RCC 7860 (cell line): Measurements from ENCODE around the gene CSTB.

Experiments used
- DNase-seq: peaks from one replicate; pipeline ENCODE4 v3.0.0-alpha.2; 2015; ENCODE audit warnings: low spot score
- FAIRE-seq: peaks from 2 replicates; lab custom pipeline; 2012; peaks lifted over from hg19 to GRCh38; lab: Jason Lieb, UNC

The CSTB gene

DNA sequence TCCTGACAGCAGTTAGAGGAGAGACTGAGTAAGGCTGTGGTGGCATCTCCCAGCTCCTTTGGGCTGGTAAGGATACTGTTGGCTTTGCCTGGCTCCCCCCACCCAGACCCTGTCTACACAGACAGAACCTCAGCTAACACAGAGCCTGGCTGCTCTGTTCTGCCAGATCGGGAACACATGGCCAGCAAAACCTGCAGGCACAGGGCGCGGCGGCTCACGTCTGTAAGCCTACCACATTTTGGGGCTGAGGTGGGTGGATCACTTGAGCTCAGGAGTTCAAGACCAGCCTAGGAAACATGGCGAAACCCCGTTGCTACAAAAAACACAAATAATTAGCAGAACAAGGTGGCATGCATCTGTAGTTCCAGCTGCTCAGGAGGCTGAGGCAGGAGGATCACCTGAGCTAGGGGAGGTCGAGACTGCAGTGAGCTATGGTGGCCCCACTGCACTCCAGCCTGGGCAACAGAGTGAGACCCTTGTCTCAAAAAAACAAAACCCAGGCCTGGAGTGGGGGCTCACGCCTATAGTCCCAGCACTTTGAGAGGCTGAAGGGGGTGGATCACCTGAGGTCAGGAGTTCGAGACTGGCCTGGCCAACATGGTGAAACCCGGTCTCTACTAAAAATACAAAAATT is 6.7 kb downstream of the CSTB start:
- DNase-seq, result no peak
- FAIRE-seq, result no peak

DNA sequence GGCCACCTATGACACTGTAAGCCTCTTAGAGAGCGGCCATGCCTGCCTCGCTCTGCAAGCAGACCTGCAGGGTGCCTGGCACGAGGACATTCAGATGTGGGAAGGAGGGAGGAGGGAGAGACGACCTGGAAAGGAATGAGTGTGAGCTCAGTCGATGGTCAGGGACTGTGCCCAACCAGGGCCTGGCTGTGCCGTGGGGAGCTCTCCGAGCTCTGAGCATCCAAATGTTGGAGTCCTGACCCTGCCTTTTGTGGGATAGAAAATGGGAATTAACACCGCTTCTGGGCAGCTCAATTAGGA is 7.3 kb downstream of the CSTB start:
- DNase-seq, result peak; percentile 29

DNA sequence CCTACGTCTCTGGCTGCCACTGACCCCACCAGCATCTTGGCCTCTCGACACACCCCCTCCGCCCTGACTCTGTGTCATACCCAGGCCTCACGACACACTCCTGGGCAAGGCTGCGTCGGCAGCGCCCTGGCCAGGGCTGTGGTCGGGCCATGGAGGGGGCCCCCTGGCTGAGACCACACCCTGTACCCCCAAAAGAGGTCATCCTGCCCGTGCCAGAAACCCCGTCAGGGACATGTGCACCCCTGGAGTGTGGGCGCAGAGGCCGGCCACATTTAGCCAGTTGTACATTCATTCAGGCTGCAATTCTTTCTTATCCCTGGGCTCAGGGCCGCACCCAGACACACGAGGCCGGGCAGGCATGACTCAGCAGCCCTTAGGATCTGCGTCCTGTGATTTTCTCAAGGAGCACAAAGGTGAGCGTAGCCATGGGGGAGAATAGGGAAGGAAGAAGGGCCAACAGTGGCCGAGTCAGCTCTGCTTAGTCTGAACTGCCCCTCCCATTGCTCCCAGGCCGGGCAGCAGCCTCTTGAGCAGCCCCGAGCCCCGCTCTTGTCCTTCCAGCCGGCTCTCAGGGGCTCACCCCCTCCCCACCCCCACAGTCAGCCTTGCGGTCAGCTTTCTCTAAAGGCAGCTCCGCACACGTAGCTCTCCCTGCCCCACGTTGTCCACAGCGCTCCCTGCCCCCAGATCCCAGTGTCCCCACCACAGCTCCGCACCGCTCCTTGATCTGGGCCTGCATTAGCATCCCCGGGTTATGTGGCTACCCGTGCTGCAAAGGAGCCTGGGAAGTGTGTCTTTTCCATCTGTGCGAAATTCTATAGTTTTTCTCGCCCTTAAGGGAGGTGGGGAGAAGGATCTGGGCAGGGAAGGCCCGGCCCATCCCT is 7.9 kb downstream of the CSTB start:
- DNase-seq, result peak; percentile 87
- FAIRE-seq, result peak; percentile 55

More for the DNA sequence above, 7.3 kb downstream of the CSTB start:
- no peak for FAIRE-seq

DNA sequence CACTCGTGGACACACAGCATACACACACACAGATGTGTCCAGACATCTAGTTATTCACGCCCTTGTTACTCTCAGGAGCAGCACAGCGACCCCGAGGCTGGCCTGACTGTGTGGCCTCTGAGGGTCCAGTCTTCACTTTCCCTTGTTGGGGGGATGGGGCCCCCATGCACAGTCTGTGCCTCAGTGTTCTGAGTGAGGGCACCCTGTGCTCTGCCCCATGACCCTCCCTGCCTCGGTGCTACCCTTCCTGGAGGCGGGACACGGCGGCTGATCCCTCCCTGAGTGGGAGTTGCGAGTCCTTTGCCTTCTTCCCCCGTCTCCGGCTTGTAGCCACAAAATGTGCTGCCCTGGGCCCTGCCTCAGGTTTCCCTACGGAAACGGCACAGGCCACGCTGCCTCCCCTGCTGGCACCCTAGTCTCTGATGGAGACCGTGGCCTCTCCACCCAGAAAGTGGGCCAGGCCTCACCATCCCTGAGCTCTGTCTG is 8.6 kb downstream of the CSTB start:
- no peak for FAIRE-seq
- DNase-seq, result no peak

DNA sequence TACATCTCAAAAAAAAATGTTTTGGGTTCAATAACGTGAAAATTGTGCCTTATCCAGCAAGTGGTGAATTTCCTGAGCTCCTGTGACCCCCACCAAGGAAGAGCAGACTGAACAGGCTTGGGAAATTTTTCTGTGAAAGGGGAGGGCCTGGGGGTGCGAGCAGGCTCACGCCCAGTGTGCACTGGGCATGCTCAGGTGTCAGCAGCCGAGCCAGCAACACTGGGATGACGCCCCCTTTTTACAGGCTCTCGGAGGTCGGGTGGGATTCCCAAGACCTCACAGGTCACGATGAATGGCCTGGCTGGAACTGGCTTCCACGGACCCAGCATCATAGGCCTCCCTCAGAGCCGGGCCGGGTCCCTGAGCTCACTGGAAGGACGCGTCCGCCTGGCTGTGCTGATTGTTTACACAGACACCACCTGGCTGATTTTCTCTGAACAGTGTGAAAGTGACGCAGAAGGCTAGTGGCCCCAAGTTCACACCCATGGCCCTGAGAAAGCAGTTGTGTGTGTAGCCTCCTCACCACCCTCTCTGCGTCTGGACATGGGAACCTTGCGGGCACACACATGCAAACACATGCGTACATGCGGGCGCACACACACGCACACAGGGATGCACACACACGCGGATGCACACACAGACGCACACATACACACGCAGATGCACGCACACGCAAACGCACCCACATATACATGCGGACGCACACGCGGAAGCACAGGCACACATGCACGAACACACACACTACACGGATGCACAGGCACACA is 9.2 kb downstream of the CSTB start:
- DNase-seq, result no peak
- no peak for FAIRE-seq

DNA sequence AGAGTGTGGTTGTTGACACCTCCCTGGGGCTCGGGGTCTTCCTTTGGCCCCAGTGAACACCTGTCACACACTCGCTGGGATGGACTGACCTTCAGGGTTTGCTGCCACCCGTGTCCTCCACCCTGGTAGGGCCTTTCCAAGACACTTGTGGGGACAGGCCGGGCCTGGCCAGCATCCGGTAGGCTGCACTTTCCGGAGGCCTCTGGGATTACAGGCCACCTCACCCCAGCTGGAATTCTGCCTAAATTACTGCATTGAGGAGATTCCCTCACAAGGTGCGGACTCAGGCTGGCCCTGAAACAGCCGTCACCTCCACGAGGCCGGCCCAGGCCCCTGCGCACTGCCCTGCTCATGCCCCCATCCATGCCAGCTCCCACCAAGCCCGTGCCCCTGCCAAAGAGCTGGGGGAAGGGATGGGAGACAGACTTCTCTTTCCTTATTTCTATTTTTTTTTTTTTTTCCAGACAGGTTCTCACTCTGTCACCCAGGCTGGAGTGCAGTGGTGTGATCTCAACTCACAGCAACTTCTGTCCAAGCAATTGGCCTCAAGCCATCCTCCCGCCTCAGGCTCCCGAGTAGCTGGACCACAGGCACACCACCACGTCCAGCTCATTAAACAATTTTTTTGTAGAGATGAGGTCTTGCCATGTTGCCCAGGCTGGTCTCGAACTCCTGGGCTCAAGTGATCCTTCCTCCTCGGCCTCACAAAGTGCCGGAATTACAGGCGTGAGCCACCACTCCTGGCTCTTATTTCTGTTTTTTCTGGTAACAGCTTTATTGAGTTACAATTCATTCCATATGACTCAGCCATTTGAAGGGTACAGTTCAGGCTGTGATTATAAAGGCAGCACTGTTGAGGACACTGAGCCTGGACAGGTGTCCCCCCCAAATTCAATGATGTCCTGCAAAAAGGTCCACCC is 11.3 kb downstream of the CSTB start:
- DNase-seq (peak; percentile 17), FAIRE-seq (no peak)

DNA sequence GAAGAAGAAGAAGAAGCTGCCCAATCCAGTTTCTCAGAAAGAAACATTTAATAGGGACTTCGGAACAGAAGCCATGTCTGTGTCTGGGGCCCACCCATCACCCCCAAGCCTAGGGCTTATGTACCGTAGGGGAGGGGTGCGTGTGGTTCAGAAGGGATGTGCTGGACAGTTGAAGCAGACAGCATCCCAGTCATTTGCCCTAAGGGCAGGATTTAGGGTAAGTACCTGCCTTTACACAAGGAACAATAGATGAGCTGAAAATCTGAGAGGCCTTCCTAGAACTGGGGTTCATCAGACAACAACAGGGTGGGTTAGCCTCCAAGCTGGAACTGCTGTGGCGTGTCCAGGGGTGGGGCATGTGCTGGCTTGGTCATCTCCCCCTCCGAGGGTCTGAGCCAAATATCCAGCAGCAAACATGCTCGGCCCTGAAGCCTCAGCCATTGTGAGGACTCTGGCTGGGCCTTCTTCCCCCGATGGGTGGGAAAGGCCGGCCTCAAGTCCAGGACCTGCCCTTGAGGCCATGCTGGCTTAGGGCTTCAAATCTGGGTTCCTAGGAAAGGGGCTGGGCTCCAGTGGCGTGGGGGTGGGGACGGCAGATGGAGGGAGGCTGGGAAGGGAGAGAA is 12.1 kb downstream of the CSTB start:
- DNase-seq (no peak), FAIRE-seq (no peak)

DNA sequence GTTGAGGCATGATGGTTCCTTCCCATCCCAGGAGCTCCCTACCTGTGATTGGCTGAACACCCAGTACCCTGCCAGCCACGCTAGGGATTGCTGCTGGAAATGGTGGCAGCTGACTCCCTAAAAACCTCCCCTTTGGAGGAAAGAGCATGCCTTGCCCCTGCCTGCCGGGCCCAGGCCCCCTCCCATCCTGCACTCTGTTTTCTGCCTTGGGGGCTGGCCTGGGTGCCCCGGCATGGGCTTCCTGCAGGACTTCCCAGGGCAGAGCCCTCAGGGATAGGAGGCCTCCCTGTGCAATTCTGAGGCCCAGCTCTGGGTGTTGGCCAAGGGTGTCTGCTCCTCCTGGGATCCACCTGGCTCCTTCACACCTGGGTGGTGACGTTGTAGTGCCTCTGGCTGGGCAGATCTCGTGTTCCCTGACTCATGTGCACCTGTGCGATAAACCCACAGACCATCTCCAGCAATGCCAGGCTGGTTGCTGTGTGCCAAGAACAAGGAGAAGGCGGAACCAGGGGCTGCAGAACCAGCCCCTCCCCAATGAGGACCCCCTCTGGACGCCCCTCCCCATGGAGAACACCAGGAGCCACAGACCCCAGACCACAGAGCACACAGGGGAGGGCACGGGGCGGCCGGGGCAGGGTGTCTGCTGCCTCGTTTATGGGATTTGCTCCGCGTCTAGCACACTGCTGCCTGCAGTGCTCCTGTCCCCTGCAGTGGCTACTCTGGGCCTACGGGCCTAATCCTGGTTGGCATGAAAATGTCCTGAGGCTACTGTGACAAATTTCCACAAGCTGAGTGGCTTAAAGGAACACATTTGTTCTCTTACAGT is 13.6 kb downstream of the CSTB start:
- DNase-seq (no peak), FAIRE-seq (no peak)

DNA sequence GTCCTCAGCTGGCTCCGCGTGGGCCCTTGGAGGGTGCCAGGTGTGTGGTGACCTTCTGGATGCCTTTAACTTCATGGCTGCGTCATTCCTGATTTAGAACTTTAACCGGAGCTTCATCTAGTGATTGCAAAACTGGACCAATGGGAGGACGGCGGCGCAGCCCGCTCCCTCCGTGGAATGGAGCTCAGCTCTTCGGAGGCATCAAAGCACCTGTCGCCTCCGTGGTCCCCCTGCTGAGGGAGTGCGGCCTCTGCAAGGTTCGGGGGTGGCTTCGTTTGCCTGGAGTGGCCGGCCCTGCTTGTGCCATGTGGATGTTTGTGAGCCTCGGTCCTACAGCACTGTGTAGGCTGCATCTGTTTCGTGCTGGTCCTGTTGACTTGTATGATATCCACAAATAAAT is 14.2 kb downstream of the CSTB start:
- FAIRE-seq (no peak), DNase-seq (no peak)

DNA sequence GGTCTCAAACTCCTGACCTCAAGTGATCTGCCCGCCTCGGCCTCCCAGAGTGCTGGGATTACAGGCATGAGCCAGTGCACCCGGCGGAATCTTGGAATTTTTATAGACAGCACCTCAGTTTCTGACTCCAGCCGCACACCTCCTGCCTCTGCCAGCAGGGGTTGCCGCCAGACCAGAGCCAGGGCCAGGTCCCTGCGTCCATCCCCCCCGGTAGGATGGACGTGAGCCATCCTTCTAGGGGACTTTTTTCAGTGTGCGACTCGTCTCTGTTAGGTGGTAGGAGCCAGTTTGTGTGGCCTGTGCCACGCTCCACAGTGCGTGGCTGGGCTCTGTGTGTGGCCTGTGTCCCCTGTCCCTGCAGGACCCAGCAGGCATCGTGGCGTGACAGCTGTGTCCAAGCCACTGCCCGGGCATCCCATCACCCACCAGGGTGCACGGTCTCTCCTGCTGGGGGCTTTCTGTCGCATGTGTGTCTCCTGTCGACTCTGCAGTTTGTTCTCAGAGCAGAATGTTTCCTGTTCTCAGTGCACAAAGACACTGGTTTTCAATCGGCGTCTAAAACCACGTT is 15.6 kb downstream of the CSTB start:
- DNase-seq (no peak), FAIRE-seq (no peak)

DNA sequence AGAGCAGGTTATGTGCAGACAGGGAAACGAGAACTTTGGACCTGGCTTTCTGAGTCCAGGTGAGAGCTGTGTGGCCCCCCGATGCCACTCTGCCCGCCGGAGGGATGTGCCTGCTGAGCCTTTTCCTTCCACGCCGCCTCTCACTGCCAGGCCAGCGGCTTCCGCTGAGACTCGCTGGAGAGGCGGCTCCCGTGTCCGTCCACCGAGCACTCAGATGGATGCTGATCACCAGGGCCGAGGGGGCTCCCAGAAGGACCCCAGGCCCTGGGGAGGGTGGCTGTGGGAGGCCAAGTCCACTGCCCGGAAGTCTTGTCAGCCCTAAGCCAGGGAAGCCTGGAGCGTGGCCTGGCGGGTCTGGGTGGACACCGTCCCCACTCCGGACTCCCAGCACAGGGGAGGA is 16.5 kb downstream of the CSTB start:
- FAIRE-seq (no peak), DNase-seq (no peak)

DNA sequence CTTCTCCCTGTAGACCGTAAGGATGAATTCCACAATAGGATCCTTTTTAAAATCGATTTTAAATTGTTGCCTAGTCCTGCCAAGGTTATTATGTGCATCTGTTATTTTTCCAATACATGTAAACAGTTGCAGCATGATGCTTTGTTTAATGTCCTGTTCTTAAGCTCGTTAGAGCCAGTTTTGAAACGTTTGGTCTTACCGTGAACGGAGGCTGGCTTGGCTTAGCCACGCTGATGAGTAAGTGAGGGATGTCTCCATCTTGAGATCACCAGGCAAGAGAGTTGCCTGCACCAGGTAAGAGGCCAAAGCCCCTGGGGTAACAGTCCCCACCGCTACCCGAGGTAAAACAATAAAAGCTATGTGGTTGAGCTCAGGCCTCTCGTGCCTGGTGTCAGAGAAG is 17.3 kb downstream of the CSTB start:
- DNase-seq, result no peak
- FAIRE-seq, result no peak

DNA sequence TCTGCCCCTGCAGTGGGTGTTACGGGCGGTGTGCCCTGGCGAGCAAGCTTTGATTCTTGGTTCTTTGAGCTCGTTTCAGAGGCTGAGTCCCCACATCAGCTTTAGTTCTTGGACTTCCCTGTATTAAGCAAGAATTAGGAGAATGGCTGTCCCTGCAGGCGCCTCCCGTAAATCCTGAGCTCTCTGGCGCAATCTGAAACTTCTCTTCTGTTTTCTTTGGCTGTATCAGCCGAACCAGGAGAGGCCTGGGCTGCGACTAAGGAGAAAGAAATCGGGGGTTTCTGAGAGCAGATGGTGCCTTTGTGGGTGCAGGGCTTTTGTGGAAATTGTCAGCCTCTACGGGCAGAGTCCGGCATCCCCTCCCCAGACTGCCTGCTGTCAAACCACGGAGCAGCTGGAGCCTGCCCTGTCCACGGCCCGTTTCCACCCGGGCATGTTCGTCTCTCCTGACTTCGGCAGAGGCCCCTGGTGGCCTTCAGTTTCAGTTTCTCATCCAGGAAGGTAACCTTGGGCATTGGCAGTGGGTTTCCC is 17.9 kb downstream of the CSTB start:
- no peak for FAIRE-seq
- no peak for DNase-seq

DNA sequence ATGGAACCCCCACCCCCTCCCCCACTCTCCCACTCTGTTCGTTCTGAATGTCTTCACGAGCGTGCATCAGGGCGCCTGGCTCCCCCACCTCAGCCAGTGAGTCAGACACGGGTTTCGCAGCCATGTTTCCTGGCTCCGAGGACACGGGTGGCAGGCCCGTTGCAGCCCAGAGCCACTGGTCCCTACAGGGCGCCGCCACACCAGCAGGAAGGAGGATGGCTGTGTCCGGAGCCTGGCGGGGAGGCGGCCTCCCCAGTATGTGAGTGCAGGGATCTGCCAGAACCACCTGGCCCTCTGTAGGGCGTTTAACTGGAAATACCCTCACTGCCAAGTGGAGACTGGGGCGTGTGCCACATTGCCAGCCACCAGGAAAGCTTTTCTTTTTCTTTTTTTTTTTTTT is 18.5 kb downstream of the CSTB start:
- FAIRE-seq, result no peak
- no peak for DNase-seq

DNA sequence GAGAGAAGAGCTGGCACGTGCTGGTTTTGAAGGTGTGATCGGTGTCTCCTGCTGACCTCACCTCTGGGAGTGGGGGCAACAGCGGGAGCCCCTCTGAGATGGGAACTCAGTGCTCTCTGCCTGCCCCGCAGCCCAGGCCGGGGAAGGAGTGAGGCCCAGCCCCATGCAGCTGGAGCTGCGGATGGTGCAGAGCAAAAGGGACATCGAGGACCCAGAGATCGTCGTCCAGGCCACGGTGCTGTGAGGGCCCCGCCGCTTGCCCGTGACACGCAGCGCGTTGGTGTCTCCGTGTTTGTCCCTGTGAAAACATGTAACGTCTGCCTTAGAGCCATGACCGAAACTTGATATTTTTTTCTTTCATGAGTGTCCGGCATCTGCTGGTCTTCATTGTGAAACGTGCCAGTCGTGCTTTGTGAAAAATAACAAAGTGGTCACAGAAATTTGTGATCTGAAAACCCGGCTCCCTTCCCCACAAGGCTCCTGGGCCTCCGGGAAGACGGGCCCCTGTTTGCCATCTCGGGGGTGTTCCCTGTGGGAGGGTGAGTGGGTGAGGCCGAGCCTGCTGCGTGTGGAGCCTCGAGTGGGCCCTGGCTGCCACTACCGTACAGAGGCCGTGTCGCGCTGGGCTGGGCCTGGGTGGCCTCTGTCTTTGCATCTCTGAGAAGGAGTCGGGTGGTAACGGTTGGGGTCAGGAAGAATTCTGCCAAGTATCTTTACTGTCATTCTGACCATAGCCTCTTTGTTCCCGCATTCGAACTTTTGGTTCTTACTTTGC is 20.1 kb downstream of the CSTB start:
- DNase-seq, result no peak
- no peak for FAIRE-seq

DNA sequence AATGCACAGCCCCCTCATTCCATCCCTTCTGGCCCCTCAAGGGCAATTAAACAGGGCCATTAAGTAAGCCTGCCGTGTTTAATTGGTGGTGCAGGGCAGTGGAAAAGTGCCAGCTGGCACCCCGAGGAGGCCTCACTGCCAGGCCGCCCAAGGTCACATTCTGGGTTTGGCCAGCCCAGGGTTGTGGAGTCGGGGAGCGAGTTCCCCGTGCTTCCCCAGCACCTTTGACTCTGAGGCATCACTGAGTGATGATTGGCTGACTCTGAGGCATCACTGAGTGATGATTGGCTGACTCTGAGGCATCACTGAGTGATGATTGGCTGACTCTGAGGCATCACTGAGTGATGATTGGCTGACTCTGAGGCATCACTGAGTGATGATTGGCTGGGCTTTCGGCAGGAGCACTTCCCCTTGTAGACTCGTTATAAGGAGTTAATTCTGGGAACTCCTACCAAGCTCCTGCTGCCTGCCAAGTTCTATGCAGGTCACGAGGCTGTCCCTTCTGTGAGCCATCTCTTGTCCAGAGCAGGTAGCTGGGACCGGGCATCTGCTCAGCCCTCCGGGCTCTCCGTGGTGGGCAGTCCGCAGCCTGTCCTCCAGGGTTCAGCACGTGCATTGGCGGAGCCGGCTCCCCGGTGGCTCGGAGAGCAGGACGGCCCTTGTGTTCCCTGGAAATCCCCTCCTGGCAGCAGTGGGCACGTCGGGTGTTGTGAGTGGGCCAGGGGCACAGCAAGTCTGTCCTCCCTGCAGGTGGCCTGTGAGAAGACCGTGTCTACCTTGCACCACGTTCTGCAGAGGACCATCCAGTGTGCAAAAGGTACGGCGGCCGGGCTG is 20.9 kb downstream of the CSTB start:
- DNase-seq (no peak), FAIRE-seq (no peak)

DNA sequence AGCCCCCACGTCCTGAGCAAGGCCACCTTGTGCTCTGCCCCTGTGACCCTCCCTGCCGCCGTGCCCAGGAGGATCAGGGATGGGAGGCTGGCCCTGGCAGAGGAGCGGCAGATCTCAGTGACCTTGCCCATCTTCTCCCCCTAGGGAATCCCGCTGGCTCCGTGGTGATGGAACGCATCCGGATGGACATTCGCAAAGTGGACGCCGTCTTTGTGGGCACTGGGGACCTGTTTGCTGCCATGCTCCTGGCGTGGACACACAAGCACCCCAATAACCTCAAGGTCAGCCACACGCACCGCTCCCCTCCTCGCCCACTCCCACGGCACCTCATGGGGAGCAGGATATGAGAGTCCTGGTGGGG is 22.7 kb downstream of the CSTB start:
- FAIRE-seq (no peak), DNase-seq (no peak)
